GM12892 (cell line): ENCODE results near the gene HSPB8.

ENCODE experiments used
- POLR2A ChIP-seq: IDR thresholded peaks from 2 replicates; pipeline ENCODE4 v1.6.1; 2011; ENCODE audit warnings: low read depth, low read length, control low read depth
- POLR2AphosphoS5 ChIP-seq: IDR thresholded peaks from 2 replicates; pipeline ENCODE4 v1.6.1; 2011; ENCODE audit warnings: low read depth, low read length, control low read depth
- TAF1 ChIP-seq: IDR thresholded peaks from 2 replicates; pipeline ENCODE4 v1.6.1; 2011; ENCODE audit warnings: low read depth, mild to moderate bottlenecking, control low read depth, low read length, borderline replicate concordance

GRCh38 chr12:119239040-119239439, 60.3 kb downstream of the HSPB8 start:
- TF ChIP-seq POLR2A (no peak), TAF1 (no peak), POLR2AphosphoS5 (no peak)
